ENCODE measurements around the gene SMYD4.
"Not testable (repeated sequence)": the region's sequence is repeated elsewhere in the genome, so short reads cannot be mapped to it uniquely, and the experiment has no call there.

SMYD4 gene

GRCh38 chr17:1783271-1783670 lies 46.4 kb downstream of the SMYD4 start:
- no peak for DNase-seq (ENCODE audit: low spot score)

- no peak for DNase-seq (ENCODE audit: low spot score)
These were observed 47.5 kb downstream of the SMYD4 start for GRCh38 chr17:1782171-1782567.

- DNase-seq (ENCODE audit: low spot score): peak; percentile 80
These were observed 50.1 kb downstream of the SMYD4 start for GRCh38 chr17:1779571-1780131.

- DNase-seq (ENCODE audit: low spot score): no peak
These were observed 52.8 kb downstream of the SMYD4 start for GRCh38 chr17:1776857-1777256.

GRCh38 chr17:1776328-1776727 lies 53.4 kb downstream of the SMYD4 start:
- DNase-seq (ENCODE audit: low spot score): no peak

- DNase-seq (ENCODE audit: low spot score): no peak
These were observed 55.1 kb downstream of the SMYD4 start for GRCh38 chr17:1774390-1775176.

- no peak for DNase-seq (ENCODE audit: low spot score)
These were observed 56.0 kb downstream of the SMYD4 start for GRCh38 chr17:1773696-1774181.

GRCh38 chr17:1773000-1773695 lies 56.6 kb downstream of the SMYD4 start:
- not testable (repeated sequence) for DNase-seq (ENCODE audit: low spot score)

GRCh38 chr17:1769822-1770477 lies 59.8 kb downstream of the SMYD4 start:
- no peak for DNase-seq (ENCODE audit: low spot score)

GRCh38 chr17:1767358-1767757 lies 62.3 kb downstream of the SMYD4 start:
- no peak for DNase-seq (ENCODE audit: low spot score)

GRCh38 chr17:1766382-1767135 lies 63.1 kb downstream of the SMYD4 start:
- DNase-seq (ENCODE audit: low spot score): no peak

- no peak for DNase-seq (ENCODE audit: low spot score)
These were observed 64.1 kb downstream of the SMYD4 start for GRCh38 chr17:1765576-1765975.

- DNase-seq (ENCODE audit: low spot score): not testable (repeated sequence)
These were observed 65.0 kb downstream of the SMYD4 start for GRCh38 chr17:1764705-1765104.

GRCh38 chr17:1764284-1764683 lies 65.4 kb downstream of the SMYD4 start:
- no peak for DNase-seq (ENCODE audit: low spot score)

- DNase-seq (ENCODE audit: low spot score): no peak
These were observed 66.5 kb downstream of the SMYD4 start for GRCh38 chr17:1762901-1763898.

GRCh38 chr17:1762233-1762900 lies 67.3 kb downstream of the SMYD4 start:
- DNase-seq (ENCODE audit: low spot score): no peak

- DNase-seq (ENCODE audit: low spot score): no peak
These were observed 70.2 kb downstream of the SMYD4 start for GRCh38 chr17:1759529-1759928.

- DNase-seq (ENCODE audit: low spot score): no peak
These were observed 70.9 kb downstream of the SMYD4 start for GRCh38 chr17:1758807-1759206.

- no peak for DNase-seq (ENCODE audit: low spot score)
These were observed 73.9 kb downstream of the SMYD4 start for GRCh38 chr17:1755827-1756262.

Data from COLO829 (cell line).